ENCODE data around the gene BIRC2. TPM values are rescaled to one million over a fixed set of nuclear protein-coding genes. Genes with fewer than 3 reads are reported as not detected.
A peak's percentile ranks its signal among the peaks of the same experiment; 100 is the strongest.

Gene BIRC2
- polyA plus RNA-seq, 1 donor = 60.9 TPM

DNA sequence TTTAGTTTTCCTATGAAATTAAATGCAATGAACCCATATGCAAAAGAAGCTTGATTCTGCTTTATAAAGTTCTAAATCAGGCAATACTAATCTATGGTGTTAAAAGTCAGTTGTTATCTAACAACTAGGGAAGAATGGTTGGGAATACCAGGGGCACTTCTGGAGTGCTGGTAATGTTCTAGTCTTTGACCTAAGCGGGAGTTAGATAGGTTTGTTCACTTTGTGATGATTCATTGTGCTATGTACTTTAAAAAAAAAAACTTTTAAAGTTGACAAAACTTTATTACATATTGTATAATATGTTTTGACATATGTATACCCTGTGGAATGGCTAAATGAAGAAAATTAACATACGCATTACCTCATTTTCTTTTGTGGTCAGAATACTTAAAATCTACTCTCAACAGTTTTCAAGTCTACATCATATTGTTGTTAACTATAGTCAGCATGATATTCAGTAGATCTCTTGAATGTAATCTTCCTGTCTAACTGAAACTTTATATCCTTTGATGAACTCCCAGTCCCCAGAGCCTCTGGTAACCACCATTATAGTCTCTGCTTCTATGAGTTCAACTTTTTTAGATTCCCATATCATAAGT is 39.2 kb downstream of the BIRC2 start:
- Histone ChIP-seq H3K27me3 (ENCODE audit: control insufficient read depth, insufficient read depth, low read length) (no peaks in the 10 kb centered on the region), H3K4me1 (ENCODE audit: control insufficient read depth, insufficient read depth, low read length) (peaks cover 22% of the 10 kb centered on the region), H3K36me3 (ENCODE audit: control insufficient read depth, insufficient read depth, low read length) (peaks cover 25% of the 10 kb centered on the region), H3K9me3 (ENCODE audit: control insufficient read depth, low read depth, low read length) (no peaks in the 10 kb centered on the region), H3K4me3 (ENCODE audit: low read length) (no peak overlapping the region), H3K27ac (ENCODE audit: low read length) (peak overlapping the region; percentile 75)
- DNase-seq = peak; percentile 25 to 66
- WGBS (ENCODE audit: insufficient coverage, low lambda C conversion rate) = 20% methylated on average over 2 of the region's 2 CpGs

DNA sequence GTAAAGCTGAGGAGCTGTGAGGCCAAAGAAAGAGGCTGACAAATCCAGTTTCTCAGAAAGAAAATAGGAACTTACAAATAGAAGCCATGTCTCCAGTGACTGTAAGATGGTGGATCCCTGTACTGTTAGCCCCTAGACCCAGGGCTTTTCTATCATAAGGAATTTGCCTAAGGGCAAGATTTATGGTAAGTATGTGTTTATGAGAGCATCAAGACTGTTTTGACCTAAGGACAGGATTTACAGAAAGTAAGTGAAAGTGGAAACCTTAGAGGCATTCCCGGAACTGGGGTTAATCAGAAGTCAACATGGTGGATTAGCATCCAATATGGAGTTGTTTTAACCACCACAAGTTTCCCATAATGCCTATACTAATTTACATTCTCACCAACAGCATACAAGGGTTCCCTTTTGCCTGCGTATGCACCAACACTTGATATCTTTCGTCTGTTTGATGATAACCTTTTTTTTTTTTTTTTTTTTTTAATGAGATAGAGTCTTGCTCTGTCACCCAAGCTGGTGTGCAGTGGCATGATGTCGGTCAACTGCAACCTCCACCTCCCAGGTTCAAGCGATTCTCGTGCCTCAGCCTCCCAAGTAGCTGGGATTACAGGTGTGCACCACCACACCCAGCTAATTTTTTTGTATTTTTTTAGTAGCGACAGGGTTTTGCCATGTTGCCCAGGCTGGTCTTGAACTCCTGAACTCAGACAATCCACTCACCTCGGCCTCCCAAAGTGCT is 40.2 kb downstream of the BIRC2 start:
- H3K36me3 ChIP-seq (ENCODE audit: control insufficient read depth, insufficient read depth, low read length) = peaks cover 31% of the 10 kb centered on the region
- no CpG with 5 or more reads among the region's 8 CpGs for WGBS (ENCODE audit: insufficient coverage, low lambda C conversion rate)

DNA sequence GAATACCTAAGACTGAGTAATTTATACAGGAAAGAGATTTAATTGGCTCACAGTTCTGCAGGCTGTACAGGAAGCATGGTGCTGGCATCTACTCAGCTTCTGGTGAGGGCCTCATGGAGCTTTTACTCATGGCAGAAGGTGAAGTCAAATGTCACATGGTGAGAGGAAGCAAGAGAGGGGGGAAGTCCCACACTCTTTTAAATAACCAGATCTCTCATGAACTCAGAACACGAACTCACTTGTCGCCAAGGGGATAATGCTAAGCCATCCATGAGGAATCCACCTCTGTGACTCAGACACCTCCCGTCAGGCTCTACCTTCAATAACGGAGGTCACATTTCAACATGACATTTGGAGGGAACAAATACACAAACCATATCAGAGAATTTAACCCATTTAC is 42.2 kb downstream of the BIRC2 start:
- H3K27me3 ChIP-seq (ENCODE audit: control insufficient read depth, insufficient read depth, low read length) = no peaks in the 10 kb centered on the region

More for the DNA sequence above, 40.2 kb downstream of the BIRC2 start:
- DNase-seq = no peak
- no peaks in the 10 kb centered on the region for H3K27me3 ChIP-seq (ENCODE audit: control insufficient read depth, insufficient read depth, low read length)
- H3K9me3 ChIP-seq (ENCODE audit: control insufficient read depth, low read depth, low read length) = no peaks in the 10 kb centered on the region
- no peak overlapping the region for H3K4me3 ChIP-seq (ENCODE audit: low read length)
- H3K27ac ChIP-seq (ENCODE audit: low read length) = peak overlapping the region; percentile 53
- peaks cover 22% of the 10 kb centered on the region for H3K4me1 ChIP-seq (ENCODE audit: control insufficient read depth, insufficient read depth, low read length)

DNA sequence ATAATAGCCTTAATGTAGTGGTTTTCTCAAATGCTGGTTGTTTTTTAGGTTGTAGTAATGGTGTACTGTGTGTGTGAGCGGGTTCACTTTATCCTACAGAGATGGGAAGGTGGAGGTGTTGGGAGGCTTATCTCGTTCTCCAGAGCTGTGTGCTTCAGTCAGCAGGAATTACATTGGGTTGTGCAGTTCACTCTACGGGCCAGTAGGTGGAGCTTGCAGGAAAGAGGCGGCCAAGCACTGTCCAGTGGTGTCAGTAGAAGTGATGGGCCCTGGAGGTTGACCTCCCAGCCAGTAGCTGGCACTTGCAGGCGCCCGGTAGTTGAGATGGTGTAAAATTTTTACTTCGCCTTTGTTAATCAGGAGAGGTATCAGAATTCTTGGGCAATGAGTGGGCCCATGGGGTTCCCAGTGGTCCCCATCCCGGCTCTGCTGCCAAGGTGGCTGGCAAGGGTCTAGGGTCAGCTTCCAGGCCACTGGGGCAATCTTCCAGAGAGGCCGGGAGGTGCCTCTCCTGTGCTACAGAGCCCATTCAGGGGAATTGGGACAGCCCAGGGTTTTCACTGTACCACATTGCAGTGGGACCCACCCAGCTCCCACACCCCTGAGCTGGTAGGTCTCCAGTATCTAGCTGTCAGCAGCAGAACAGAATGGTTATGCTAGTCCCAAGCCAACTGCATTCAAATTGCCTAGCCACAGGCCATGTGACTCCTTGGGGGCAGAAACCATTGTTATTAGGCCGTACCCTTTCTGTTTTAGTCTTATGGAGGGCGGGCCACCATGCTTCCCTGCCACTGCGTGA is 43.9 kb downstream of the BIRC2 start:
- WGBS (ENCODE audit: insufficient coverage, low lambda C conversion rate) = no CpG with 5 or more reads among the region's 12 CpGs
- H3K27me3 ChIP-seq (ENCODE audit: control insufficient read depth, insufficient read depth, low read length) = no peaks in the 10 kb centered on the region
- no peak overlapping the region for H3K4me3 ChIP-seq (ENCODE audit: low read length)
- peaks cover 2% of the 10 kb centered on the region for H3K4me1 ChIP-seq (ENCODE audit: control insufficient read depth, insufficient read depth, low read length)
- no peaks in the 10 kb centered on the region for H3K9me3 ChIP-seq (ENCODE audit: control insufficient read depth, low read depth, low read length)
- peaks cover 54% of the 10 kb centered on the region for H3K36me3 ChIP-seq (ENCODE audit: control insufficient read depth, insufficient read depth, low read length)
- peak; percentile 44 to 57 for DNase-seq
- no peak overlapping the region for H3K27ac ChIP-seq (ENCODE audit: low read length)

More for the DNA sequence above, 42.2 kb downstream of the BIRC2 start:
- no peak for DNase-seq
- Histone ChIP-seq H3K4me1 (ENCODE audit: control insufficient read depth, insufficient read depth, low read length) (peaks cover 18% of the 10 kb centered on the region), H3K27ac (ENCODE audit: low read length) (no peak overlapping the region), H3K9me3 (ENCODE audit: control insufficient read depth, low read depth, low read length) (no peaks in the 10 kb centered on the region), H3K36me3 (ENCODE audit: control insufficient read depth, insufficient read depth, low read length) (peaks cover 46% of the 10 kb centered on the region), H3K4me3 (ENCODE audit: low read length) (no peak overlapping the region)
- no CpG with 5 or more reads among the region's 4 CpGs for WGBS (ENCODE audit: insufficient coverage, low lambda C conversion rate)

- no peak overlapping the region for H3K27ac ChIP-seq (ENCODE audit: low read length)
- H3K27me3 ChIP-seq (ENCODE audit: control insufficient read depth, insufficient read depth, low read length) = no peaks in the 10 kb centered on the region
- no peaks in the 10 kb centered on the region for H3K4me1 ChIP-seq (ENCODE audit: control insufficient read depth, insufficient read depth, low read length)
- H3K4me3 ChIP-seq (ENCODE audit: low read length) = no peak overlapping the region
- H3K9me3 ChIP-seq (ENCODE audit: control insufficient read depth, low read depth, low read length) = no peaks in the 10 kb centered on the region
- H3K36me3 ChIP-seq (ENCODE audit: control insufficient read depth, insufficient read depth, low read length) = peaks cover 57% of the 10 kb centered on the region
- 92% methylated on average over 2 of the region's 4 CpGs for WGBS (ENCODE audit: insufficient coverage, low lambda C conversion rate)
- DNase-seq = no peak
Observed at GRCh38 chr11:102391549-102392237, 44.7 kb downstream of the BIRC2 start.

DNA sequence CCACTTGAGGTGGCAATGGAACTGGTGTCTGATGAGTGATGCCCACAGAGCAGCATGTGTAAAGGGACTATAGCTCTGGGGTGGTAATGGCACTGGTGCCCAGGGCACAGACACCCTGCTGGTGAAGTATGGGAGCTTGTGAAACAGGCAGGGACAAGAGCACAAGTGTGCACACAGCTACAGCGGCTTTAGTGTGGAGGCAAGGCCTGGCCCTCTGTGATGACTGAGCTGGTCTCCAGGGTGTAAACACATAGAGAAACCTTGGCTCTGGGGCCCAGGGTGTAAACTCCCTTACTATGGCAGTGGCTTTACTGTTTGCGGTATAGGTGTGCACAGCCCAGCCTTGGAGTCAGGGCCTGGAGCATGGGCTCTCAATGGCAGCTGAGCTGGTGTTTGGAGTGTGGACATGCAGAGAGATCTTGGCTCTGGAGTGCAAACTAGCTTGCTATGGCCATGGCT is 46.3 kb downstream of the BIRC2 start:
- H3K4me1 ChIP-seq (ENCODE audit: control insufficient read depth, insufficient read depth, low read length) = no peaks in the 10 kb centered on the region
- WGBS (ENCODE audit: insufficient coverage, low lambda C conversion rate) = no CpG with 5 or more reads among the region's 2 CpGs
- no peak overlapping the region for H3K4me3 ChIP-seq (ENCODE audit: low read length)
- no peak overlapping the region for H3K27ac ChIP-seq (ENCODE audit: low read length)
- H3K36me3 ChIP-seq (ENCODE audit: control insufficient read depth, insufficient read depth, low read length) = peaks cover 56% of the 10 kb centered on the region
- no peak for DNase-seq
- no peaks in the 10 kb centered on the region for H3K27me3 ChIP-seq (ENCODE audit: control insufficient read depth, insufficient read depth, low read length)
- no peaks in the 10 kb centered on the region for H3K9me3 ChIP-seq (ENCODE audit: control insufficient read depth, low read depth, low read length)

GRCh38 chr11:102395720-102396393 is 48.8 kb downstream of the BIRC2 start:
- Histone ChIP-seq H3K4me1 (ENCODE audit: control insufficient read depth, insufficient read depth, low read length) (no peaks in the 10 kb centered on the region), H3K4me3 (ENCODE audit: low read length) (no peak overlapping the region), H3K36me3 (ENCODE audit: control insufficient read depth, insufficient read depth, low read length) (peaks cover 54% of the 10 kb centered on the region), H3K27ac (ENCODE audit: low read length) (no peak overlapping the region), H3K27me3 (ENCODE audit: control insufficient read depth, insufficient read depth, low read length) (no peaks in the 10 kb centered on the region), H3K9me3 (ENCODE audit: control insufficient read depth, low read depth, low read length) (no peaks in the 10 kb centered on the region)
- no CpG with 5 or more reads among the region's 6 CpGs for WGBS (ENCODE audit: insufficient coverage, low lambda C conversion rate)
- no peak for DNase-seq

DNA sequence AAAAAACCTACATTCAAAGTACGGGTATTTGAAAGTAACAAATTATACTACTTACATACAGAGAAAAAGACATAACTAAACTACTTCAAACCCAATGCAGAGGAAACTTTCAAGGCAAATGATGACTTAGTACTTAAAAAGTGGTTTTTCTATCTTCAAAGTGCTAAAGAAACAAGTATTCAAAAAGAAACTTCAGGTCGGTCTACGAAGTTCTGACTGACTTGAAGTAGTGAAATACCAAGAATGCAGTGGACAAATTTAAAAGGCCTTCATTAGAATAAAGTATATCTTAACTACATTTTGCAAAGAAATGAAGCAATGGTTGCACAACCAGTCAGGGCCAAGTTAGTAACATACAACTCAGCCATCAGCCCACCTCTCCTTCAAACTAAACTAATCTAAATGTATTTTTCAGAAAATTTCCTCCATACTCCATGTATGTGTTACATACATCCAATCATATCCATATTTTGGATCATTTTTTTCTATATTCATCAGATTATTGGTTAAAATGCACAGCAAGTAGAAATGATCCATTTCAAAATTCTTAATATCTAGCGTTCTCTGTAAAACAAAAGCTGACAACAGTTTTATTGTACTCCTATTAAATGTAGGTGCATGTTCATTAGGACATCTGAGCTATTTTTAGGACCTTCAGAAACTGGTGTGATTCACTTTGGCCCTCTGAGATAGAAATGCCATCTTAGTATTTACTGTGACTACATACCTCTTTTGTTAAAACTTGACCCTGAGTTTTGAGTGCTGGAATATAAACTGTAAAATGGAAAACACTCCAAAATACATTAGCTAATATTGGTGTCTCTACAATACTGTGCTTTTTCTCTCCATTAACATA is 49.9 kb downstream of the BIRC2 start:
- no peak overlapping the region for H3K27ac ChIP-seq (ENCODE audit: low read length)
- 100% methylated on average over 2 of the region's 4 CpGs for WGBS (ENCODE audit: insufficient coverage, low lambda C conversion rate)
- peaks cover 47% of the 10 kb centered on the region for H3K36me3 ChIP-seq (ENCODE audit: control insufficient read depth, insufficient read depth, low read length)
- H3K4me1 ChIP-seq (ENCODE audit: control insufficient read depth, insufficient read depth, low read length) = no peaks in the 10 kb centered on the region
- no peak for DNase-seq
- H3K4me3 ChIP-seq (ENCODE audit: low read length) = no peak overlapping the region
- no peaks in the 10 kb centered on the region for H3K9me3 ChIP-seq (ENCODE audit: control insufficient read depth, low read depth, low read length)
- no peaks in the 10 kb centered on the region for H3K27me3 ChIP-seq (ENCODE audit: control insufficient read depth, insufficient read depth, low read length)

DNA sequence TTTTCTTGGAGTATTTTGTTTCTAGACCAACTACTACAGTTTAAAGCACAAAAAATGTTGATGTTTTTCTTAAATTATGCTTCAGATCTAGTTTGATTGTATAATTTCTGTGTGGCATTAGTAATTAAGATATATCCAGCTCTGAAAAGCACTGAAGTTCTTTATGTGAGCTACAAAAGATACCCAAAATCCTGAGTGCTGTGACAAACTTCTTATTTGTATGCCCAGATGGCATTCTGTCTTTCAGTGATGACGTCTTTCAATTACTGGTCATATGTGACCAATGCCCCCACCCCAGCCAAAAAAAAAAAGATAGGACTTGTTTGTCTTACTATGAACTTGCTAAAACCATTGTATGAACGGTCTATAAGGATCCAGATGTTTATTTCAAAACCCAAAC is 51.3 kb downstream of the BIRC2 start:
- WGBS (ENCODE audit: insufficient coverage, low lambda C conversion rate) = 100% methylated on average over 2 of the region's 2 CpGs
- H3K27me3 ChIP-seq (ENCODE audit: control insufficient read depth, insufficient read depth, low read length) = no peaks in the 10 kb centered on the region
- H3K4me3 ChIP-seq (ENCODE audit: low read length) = no peak overlapping the region
- H3K4me1 ChIP-seq (ENCODE audit: control insufficient read depth, insufficient read depth, low read length) = no peaks in the 10 kb centered on the region
- no peaks in the 10 kb centered on the region for H3K9me3 ChIP-seq (ENCODE audit: control insufficient read depth, low read depth, low read length)
- H3K36me3 ChIP-seq (ENCODE audit: control insufficient read depth, insufficient read depth, low read length) = peaks cover 43% of the 10 kb centered on the region
- H3K27ac ChIP-seq (ENCODE audit: low read length) = no peak overlapping the region
- DNase-seq = no peak

Measured in large intestine (tissue), 3 donors.